Ishikawa (cell line): ENCODE results near the gene CLCF1.

Experiments
- CEBPB ChIP-seq: IDR thresholded peaks from 2 replicates; pipeline ENCODE4 v1.6.1; 2012
- EP300 ChIP-seq: IDR thresholded peaks from 2 replicates; pipeline ENCODE4 v1.6.1; 2012; ENCODE audit warnings: borderline replicate concordance
- NFIC ChIP-seq: IDR thresholded peaks from 2 replicates; pipeline ENCODE4 v1.6.1; 2012
- RAD21 ChIP-seq: IDR thresholded peaks from 2 replicates; pipeline ENCODE4 v1.6.1; 2012; ENCODE audit warnings: low read depth
- REST ChIP-seq: IDR thresholded peaks from 2 replicates; pipeline ENCODE4 v1.6.1; 2012; ENCODE audit warnings: low read depth, mild to moderate bottlenecking
- TAF1 ChIP-seq: IDR thresholded peaks from 2 replicates; pipeline ENCODE4 v1.6.1; 2012; ENCODE audit warnings: low read depth, mild to moderate bottlenecking
- USF1 ChIP-seq: IDR thresholded peaks from 2 replicates; pipeline ENCODE4 v1.6.1; 2012
- YY1 ChIP-seq: IDR thresholded peaks from 2 replicates; pipeline ENCODE4 v1.6.1; 2012; ENCODE audit warnings: low read depth
- TF ChIP-seq, protein P1 (sequence below): IDR thresholded peaks from 2 replicates; pipeline ENCODE4 v1.6.1; 2012

GRCh38 chr11:67373648-67374570, 511 bp upstream of the CLCF1 start:
- TF ChIP-seq EP300: peak; percentile 88
- TF ChIP-seq RAD21: no peak
- peak; percentile 54; the same call in 1 of the 2 replicates for TF ChIP-seq USF1
- TF ChIP-seq NFIC: peak; percentile 85
- TF ChIP-seq YY1: 0 out of 2 replicates have a peak, but pooled peaks have one; percentile 39
- no peak for TF ChIP-seq REST
- TF ChIP-seq, protein P1, sequence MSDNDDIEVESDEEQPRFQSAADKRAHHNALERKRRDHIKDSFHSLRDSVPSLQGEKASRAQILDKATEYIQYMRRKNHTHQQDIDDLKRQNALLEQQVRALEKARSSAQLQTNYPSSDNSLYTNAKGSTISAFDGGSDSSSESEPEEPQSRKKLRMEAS: peak; percentile 84
- peak; percentile 24; the same call in 1 of the 2 replicates for TF ChIP-seq TAF1
- TF ChIP-seq CEBPB: peak; percentile 78
